NCI-H2227 treated with DMSO at 0.1 percent for 48 hours (cell line): ENCODE data around the gene KRTAP10-7.
"Not testable (repeated sequence)": the region's sequence is repeated elsewhere in the genome, so short reads cannot be mapped to it uniquely, and the experiment has no call there.

Source experiments
- DNase-seq: peaks from one replicate; lab custom pipeline; 2025; lab: John Stamatoyannopoulos, UW

KRTAP10-7 gene

GRCh38 chr21:44636209-44637017 is 36.0 kb downstream of the KRTAP10-7 start:
- DNase-seq: no peak

- peak; percentile 80 for DNase-seq
These were observed 36.8 kb downstream of the KRTAP10-7 start, which contains the start of gene KRTAP10-10 for GRCh38 chr21:44637018-44637850. Gene KRTAP10-10 (plus strand): TSS chr21:44637356. CDS start chr21:44637418, 62 bp downstream.

- DNase-seq: not testable (repeated sequence)
These were observed 37.5 kb downstream of the KRTAP10-7 start for GRCh38 chr21:44637851-44638348.

GRCh38 chr21:44638506-44639330 is 38.3 kb downstream of the KRTAP10-7 start:
- not testable (repeated sequence) for DNase-seq

- DNase-seq: no peak
These were observed 38.9 kb downstream of the KRTAP10-7 start for GRCh38 chr21:44639331-44639655.

GRCh38 chr21:44640761-44641160 is 40.4 kb downstream of the KRTAP10-7 start:
- no peak for DNase-seq

GRCh38 chr21:44643741-44644310 is 43.4 kb downstream of the KRTAP10-7 start:
- DNase-seq: no peak

- DNase-seq: no peak
These were observed 44.5 kb downstream of the KRTAP10-7 start for GRCh38 chr21:44644878-44645277.

- DNase-seq: not testable (repeated sequence)
These were observed 46.2 kb downstream of the KRTAP10-7 start, which contains the start of gene KRTAP10-11 for GRCh38 chr21:44646366-44647221. Gene KRTAP10-11 (plus strand): TSS chr21:44646414. CDS start chr21:44646459, 45 bp downstream.

- no peak for DNase-seq
These were observed 46.8 kb downstream of the KRTAP10-7 start for GRCh38 chr21:44647222-44647552.

GRCh38 chr21:44648557-44649311 is 48.3 kb downstream of the KRTAP10-7 start:
- no peak for DNase-seq

GRCh38 chr21:44649521-44650100 is 49.2 kb downstream of the KRTAP10-7 start:
- no peak for DNase-seq

GRCh38 chr21:44650265-44650972 is 50.0 kb downstream of the KRTAP10-7 start:
- no peak for DNase-seq

- DNase-seq: no peak
These were observed 50.7 kb downstream of the KRTAP10-7 start for GRCh38 chr21:44650973-44651675.
